ENCODE results near the gene ACTG2.
"Not testable (repeated sequence)": the region's sequence is repeated elsewhere in the genome, so short reads cannot be mapped to it uniquely, and the experiment has no call there.

The ACTG2 gene

DNA sequence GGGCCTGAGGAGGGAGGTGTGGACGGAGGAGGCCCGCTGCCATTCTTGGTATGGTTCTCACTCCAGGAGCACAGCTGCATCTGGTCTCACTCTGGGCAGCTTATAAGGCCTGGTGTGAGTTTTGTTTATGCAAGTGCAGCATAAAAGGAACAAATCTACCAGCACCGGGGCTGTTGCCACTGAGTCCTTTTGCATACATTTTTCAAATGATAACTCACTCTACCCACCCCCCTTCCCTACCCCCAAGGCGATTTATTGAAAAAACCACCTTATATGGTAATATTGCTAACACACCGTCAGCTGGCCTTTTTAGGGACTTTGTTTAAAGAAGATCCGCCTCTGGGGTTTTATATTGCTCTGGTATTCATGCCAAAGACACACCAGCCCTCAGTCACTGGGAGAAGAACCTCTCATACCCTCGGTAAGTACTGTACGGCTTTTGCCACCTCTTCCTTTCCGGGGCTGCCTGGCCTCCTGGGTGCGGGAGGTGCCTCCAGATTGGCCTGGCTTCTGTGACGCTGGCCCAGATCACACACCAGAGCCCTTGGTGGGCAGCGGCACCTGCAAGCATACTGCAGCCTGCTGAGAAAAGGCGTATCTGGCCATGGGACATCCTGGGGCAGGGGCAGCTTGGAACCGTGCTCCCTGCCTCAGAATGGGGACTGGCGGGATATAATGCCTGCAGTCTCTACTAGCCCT, at the start of gene ACTG2:
Gene ACTG2 (plus strand): TSS at position 378 of the 699 bp plus-strand sequence. CDS start 8,304 bp downstream, outside the sequence.
- no peak for DNase-seq

DNA sequence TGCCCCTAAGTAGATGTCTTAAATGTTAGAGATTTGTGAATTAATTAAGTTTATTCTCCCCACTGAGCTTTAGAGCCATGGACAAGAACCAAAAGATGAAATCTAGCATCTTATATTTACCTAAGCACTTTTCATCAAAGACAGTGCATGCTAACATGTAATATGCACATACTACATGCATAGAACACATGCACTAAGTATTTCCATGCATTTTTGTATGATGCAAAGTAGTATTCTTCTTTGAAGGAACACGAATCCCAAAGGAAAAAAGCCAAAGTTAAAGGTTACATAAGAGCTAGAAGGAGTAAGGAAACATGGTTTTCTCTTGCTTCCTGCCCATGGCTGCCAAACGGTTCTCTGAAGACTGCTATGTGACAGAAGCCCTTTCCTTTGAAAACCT, 48.7 kb upstream of the ACTG2 start:
- DNase-seq, result no peak

DNA sequence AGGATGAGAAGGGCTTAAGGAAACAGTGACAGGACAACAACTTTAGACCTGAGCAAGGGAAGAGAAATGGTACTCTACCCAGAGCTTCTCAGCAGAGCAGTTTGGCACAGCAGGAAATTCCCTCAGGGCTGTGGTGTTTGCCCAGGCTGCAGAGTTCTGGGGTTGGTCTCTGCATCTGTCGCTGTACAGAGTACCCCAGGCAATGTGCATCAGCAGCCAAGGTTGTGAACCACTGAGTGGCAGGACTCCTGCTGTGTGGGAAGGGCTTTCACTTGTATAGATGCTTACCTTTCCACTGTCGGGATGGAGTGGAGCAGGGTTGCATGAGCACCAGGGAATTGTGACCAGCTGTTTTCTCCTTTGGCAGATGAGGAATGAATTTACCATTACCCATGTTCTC, 42.8 kb upstream of the ACTG2 start:
- no peak for DNase-seq

DNA sequence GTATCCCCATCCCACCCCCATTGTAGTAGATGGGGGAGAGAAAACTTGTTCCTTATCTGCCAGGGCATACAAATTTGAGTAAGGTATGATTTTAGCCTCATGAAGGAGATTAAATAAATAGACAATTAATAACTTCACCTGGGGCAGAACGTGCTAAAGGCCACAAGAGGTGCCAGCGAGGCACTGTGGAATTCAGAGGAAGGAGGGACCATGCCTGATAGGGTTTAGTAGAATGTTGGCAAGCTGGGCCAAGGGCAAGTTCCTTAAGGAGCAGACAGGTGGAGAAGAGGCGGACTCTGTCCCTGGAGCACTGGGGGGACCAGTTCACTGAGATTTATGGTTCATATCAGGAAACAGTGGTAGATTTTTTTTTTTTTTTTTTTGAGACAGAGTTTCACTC, 41.5 kb upstream of the ACTG2 start:
- peak; percentile 56 for DNase-seq

DNA sequence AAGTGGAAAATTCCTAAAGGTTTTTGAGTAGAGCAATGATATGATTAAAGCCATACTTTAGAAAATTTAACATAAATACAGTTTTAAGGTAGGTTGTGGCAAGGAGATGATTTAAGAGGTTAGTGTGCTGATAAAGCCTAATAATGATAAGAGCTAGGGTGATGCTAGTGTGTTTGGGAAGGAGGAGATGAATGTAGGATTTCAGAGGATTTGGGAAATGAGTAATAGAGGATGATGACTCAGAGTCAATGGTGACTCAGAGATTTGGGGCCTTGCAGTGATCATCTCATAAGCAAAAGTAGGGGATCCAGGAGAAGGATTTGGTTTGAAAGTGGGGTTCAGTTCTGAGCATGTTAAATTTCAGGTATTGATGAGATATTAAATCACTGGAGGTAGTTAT, 40.8 kb upstream of the ACTG2 start:
- DNase-seq, result no peak

DNA sequence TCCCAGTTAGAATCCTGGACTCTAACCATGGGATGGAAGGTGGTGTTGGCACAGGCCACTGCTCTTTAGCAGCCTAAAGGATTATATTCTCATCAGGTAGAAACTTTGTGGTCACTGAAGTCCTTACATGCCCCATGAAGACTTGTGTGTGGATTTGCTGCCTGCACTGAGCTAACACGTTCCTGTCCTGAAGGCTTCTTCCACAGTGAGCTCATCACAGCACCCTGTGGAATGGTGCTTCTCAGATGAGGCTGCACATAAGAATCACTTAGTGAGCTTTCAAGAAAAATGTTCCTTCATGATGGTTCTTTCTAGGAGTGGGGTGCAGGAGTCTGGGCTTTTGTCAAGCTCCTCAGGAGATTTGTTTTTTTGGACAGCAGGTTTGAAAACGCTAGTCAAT, 37.3 kb upstream of the ACTG2 start:
- no peak for DNase-seq

DNA sequence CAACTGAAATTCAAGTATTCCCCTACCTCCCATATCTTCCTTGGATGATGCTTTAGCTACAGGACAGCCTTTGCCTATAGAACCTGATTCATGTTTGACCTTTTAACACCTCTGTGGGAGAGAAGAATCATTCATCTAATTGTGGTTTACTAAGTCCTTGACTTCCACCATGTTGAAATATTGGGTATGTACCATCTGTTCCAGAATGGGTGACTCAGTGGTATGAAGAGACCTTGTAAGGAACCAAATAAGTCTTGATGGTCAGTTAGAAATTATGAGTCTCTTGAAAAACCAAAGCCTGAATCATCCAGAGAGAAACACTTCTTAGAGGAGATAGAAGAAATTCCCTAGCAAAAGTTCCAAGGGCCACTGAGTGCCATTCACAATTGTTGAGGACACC, 36.6 kb upstream of the ACTG2 start:
- no peak for DNase-seq

DNA sequence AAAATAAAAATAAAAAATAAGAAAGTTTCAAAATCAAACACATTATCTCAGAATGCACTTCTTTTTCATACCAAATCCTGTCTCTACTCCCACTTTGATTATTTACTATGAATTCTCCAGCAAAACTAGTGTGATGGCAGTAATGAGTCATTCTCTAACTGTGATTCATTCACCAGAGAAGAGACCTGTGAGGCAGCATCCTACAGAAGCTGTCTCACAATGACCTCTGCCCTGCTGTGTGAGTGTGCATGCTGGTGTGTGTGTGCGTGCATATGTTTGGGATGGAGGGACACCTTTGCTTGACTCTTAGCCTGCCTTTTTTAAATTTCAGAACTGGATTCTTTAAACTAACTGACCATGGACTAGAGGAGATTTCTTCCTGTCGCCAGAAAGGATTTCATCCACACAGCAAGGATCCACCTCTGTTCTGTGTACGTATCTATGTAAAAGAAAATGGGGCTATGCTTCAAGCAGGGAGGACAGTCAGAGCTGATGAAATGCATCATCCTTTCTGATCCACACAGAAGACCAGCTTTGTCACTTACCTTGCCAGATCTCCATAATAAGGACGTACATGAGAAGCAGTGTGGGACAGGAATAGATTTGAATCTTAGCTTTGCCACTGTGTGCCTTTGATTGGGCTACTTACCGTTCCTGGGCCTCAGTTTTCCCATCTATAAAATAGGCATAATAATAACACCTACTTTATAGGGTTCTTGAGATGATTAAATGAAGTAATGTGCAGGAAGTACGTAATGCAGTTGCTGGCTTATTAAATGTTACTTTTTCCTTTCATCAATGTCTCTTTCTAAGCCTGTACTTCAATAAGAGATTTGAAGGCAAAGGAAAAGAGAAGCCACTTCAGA, 32.9 kb upstream of the ACTG2 start:
- no peak for DNase-seq

DNA sequence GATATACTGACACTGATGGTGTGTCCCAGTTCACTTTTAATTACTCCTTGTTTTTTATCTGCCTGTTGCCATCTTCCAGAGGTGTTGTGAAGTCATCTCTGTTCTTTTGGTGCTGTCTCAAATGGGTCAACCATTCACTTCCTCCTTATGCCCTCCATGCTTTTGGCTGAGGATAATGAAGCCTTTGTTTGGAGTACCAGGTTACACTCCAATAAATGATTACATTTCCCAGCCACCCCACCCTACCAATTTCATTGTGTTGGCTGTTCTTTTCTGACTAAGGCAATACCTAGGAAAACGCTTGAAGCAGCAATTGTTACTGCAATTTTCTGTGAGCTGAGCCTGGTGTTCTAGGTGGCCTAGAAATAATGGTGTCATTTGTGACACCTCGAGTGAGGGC, 29.8 kb upstream of the ACTG2 start:
- no peak for DNase-seq

DNA sequence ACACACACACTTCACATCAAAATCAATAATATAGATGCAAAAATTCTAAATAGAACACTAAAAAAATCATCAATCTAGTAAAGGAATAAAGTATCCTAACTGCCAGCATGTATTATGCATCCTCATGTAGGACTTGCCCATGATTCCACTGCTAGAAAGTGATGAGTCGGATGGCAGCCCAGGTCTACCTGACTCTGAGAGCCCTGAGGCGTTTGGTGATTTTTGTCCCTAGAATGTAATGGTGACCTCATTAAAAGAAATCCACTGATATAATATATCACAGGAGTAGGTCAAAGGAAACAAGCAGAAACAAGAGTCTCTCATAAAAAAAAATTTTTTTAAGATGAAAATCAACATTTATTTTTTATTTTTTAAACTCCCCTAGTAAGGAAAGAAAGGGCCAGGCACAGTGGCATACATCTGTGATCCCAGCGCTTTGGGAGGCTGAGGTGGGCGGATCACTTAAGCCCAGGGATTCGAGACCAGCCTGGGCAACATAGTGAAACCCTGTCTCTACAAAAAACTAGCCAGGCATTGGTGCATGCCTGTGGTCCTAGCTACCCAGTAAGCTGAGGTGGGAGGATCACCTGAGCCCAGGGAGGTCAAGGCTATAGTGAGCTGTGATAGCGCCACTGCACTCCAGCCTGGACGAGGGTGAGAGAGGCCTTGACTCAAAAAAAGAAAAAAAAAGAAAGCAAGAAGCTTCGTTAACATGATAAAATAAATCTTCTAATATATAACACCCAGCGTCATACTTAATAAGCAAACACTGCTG, 24.4 kb upstream of the ACTG2 start:
- DNase-seq, result no peak

DNA sequence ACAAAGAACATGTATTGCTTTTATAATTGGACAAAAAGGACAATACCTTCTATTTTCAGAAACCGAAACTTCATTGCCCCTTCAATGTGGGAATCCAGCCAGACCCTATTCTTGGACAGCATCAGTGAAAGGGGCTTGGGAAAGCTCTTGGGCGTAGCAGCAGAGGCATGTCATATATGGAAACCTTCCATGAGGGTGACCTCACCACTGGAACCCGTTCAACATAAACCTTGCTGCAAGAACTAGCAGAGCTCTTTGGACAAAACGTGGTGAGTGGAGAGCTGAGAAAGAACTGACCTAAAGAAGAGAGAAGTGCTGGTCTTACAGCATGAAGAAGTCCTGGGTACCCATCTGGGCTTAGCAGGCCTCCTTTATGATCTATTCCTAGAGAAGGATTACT, 22.7 kb upstream of the ACTG2 start:
- DNase-seq, result no peak

DNA sequence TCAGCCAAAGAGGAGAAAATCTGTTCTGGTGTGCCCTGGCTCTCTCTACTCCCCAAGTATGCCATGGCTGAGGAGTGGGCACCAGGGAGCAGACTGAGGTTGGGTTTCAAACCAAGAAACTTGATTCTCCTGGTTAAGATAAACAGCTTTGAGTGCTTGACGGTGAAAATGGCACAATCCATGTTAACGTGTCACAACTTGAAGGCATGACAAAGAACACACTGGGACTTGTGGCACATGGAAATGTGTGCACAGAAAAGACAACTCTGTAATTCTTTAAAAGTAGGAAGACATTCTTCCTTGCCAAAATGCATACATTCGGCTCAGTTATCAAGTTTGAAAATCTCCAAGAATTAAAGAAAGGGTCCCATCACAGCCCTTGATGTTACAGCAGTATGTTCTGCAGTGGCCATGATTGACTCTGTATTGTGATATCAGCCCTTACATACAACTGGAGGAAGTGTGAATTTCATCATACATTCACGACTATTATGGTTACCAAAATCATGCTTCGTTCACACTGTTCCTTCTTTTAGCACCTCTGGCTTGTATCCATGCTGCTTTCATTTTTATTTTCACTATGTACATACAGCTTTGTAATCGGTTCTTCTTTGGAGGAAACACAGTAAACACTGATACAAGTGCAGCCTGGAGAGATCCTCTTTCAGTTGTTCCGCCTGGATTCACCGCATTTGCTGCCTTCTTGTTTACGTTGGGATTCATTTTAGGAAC, 15.6 kb upstream of the ACTG2 start:
- DNase-seq, result no peak

DNA sequence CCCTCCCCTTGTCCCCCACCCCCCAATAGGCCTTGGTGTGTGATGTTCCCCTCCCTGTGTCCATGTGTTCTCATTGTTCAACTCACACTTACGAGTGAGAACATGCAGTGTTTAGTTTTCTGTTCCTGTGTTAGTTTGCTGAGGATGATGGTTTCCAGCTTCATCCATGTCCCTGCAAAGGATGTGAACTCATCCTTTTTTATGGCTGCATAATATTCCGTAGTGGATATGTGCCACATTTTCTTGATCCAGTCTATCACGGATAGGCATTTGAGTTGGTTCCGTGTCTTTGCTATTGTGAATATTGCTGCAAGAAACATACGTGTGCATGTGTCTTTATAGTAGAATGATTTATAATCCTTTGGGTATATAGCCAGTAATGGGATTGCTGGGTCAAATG, 14.8 kb upstream of the ACTG2 start:
- DNase-seq, result not testable (repeated sequence)

DNA sequence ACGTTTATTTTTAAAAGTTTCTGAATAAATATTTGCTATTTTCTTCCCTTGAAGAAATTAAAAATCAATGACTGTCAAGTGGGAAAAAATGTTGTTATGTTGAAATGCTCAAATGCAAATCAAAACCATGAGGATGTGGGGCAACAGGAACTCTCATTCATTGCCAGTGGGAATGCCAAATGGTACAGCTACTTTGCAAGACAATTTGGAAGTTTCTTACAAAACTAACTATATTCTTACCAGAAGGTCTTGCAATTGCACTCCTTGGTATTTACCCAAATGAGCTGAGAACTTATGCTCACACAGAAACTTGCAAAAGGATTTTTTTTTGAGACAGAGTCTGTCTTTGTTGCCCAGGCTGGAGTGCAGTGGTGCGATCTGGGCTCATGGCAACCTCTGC, 7.4 kb upstream of the ACTG2 start:
- DNase-seq, result no peak

DNA sequence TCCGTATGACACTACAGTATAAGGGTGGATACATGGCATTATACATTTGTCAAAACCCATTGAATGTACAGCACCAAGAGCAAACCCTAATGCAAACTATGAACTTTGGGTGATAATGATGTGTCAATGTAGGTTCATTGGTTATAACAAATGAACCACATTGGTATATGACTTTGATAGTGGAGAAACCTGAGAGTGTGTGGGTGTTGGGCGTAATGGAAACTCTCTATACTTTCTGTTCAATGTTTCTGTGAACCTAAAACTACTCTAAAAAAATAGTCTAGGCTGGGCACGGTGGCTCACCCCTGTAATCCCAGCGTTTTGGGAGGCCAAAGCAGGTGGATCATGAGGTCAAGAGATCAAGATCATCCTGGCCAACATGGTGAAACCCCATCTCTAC, 6.5 kb upstream of the ACTG2 start:
- no peak for DNase-seq

DNA sequence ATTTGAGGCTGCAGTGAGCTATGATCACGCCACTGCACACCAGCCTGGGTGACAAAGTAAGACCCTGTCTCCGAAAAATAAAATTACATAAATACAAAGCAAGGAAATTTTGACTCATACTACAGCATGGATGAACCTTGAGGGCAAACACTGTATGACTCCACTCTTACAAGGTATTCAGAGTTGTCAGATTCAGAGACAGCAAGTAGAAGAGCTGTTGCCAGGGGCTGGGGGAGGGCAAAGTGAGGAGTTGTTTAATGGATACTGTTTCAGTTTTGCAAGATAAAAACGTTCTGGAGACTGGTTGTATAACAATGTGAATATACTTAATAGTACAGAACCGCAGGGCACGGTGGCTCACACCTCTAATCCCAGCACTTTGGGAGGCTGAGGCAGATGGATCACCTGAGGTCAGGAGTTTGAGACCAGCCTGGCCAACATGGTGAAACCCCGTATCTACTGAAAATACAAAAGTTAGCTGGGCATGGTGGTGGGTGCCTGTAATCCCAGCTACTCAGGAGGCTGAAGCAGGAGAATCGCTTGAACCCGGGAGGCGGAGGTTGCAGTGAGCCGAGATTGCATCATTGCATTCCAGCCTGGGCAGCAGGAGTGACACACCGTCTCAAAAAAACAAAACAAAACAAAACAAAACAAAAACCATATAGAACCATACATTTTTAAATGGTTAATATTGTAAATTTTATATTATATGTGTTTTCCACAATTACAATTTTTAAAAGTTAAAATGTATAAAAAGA, 5.0 kb upstream of the ACTG2 start:
- DNase-seq, result not testable (repeated sequence)

DNA sequence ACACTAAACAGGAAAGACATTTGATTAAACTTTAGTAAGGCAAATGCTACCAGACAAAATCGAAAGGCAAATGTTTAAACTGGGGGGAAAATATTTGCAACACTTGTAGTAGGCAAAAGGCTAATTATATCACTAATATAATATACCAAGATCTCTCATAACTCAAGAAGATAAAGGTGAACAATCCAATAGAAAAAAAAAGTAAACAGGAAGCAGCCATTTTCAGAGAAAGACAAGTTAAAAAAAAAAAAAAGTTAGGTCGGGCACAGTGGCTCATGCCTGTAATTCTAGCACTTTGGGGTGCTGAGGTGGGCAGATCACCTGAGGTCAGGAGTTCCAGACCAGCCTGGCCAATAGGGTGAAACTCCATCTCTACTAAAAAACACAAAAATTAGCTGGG, 4.4 kb upstream of the ACTG2 start:
- no peak for DNase-seq

DNA sequence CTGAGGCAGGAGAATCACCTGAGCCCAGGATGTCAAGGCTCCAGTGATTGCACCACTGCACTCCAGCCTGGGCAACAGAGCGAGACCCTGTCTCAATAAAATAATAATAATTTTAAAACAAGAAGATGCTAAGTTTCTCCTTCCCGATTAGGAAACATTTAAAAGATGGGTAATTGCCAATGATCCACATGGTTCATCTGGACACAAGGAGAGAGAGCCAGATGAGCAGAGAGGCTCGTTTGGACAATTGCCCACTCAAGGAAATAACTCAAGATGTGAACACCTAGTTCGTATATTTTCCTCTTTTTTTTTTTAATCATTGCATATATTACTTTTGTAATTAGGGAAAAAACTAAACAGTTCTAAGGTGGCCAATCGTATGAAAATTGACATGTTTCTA, 3.6 kb upstream of the ACTG2 start:
- DNase-seq, result no peak

DNA sequence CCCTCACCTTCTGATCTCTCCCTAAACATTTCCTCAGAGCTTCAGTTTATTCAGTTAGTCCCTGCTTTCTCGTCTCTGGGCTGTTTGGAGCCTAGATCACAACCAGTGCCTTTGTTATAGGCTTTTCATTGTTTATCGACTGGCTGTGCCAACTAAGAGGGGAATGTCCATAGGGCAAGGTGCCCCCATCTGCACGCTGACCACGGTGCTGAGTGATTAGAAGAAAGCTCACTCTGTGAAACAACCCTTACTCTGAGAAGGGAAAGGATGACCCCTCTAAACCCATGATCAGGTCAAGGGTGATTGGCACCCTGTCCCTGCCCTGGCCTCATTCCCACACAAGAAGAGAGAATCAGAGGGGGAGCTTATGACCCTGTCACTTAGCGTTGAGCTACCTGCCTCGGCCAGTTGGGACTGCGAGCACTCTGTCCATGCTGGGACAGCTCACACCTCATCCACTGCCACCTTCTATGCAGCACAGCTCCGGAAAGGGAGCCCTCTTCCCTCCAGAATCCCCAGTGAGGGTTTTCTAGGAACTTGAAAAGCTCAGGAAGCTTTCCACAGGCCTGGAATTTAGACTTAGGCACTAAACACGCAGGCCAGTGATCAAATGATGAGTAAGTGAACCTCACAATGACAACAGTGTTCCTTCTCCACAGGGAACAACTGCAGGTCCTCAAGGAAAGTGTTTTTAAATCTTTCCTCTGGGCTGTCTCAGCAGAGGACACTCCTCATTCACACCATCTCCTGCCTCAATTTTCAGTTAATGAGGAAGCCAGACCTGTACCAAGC, 2.3 kb upstream of the ACTG2 start:
- DNase-seq, result no peak

DNA sequence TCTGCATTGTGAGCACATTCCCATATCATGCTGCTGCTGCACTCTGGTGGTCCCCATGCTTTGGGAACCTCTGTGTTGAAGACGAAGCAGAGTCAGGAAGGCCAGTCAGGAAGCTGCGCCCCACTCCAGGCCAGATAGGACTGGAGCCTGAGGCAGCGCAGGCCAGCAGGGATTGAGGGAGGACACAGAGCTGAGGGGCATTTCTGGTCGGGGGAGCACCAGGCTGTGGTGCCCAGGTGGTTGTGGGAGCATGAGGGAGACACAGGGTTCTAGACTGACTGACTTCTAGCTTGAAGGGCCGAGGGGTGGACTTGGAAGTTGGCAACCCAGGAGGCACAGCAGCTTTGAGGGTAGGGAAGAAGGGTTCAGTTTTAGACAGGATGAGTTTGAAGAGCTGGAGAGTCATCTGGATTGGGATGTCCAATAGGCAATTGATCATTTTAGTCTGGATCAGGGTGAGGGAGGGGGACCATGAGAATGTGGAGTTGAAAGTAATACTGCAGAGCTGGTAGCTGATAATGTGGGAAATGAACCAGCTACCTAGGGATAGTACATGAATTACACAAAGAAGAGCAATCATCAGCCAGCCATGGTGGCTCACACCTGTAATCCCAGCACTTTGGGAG, 1.4 kb upstream of the ACTG2 start:
- DNase-seq, result no peak

Measured in NCI-H82 (cell line).